OCI-LY1 (cell line): ENCODE measurements around the gene COP1.

Source experiments
- H2AFZ ChIP-seq: fragments of 200-600 bp; sonication (generic), shearing (Covaris generic); 2 replicates; pipeline ENCODE4 v1.6.0; 2014; ENCODE audit warnings: antibody characterized with exemption, mild to moderate bottlenecking, low read length
- H3F3A ChIP-seq: fragments of 200-600 bp; sonication (generic), shearing (Covaris generic); 2 replicates; pipeline ENCODE4 v1.6.0; 2014; ENCODE audit warnings: mild to moderate bottlenecking, antibody characterized with exemption, low read length, moderate library complexity; ENCODE audit not compliant: insufficient read depth
- H3K27ac ChIP-seq: fragments of 200-600 bp; sonication (generic); 2 replicates; pipeline ENCODE4 v1.5.1; 2014; ENCODE audit warnings: low read length, mixed run types, mild to moderate bottlenecking, low read depth; ENCODE audit not compliant: poor library complexity, severe bottlenecking
- H3K27me3 ChIP-seq: fragments of 200-600 bp; sonication (generic); 2 replicates; pipeline ENCODE4 v1.6.0; 2014; ENCODE audit warnings: antibody characterized with exemption, mild to moderate bottlenecking, low read length, moderate library complexity; ENCODE audit not compliant: insufficient read depth
- H3K36me3 ChIP-seq: fragments of 200-600 bp; sonication (generic); 2 replicates; pipeline ENCODE4 v1.6.1; 2014; ENCODE audit warnings: mild to moderate bottlenecking, antibody characterized with exemption, low read length, moderate library complexity, mixed read lengths; ENCODE audit not compliant: insufficient read depth
- H3K4me1 ChIP-seq: fragments of 200-600 bp; sonication (generic); 2 replicates; pipeline ENCODE4 v1.5.1; 2014; ENCODE audit warnings: mild to moderate bottlenecking, low read length, moderate library complexity; ENCODE audit not compliant: insufficient read depth, severe bottlenecking
- H3K4me2 ChIP-seq: fragments of 200-600 bp; sonication (generic), shearing (Covaris generic); 2 replicates; pipeline ENCODE4 v1.6.1; 2014; ENCODE audit warnings: low read length
- H3K4me3 ChIP-seq: fragments of 200-600 bp; sonication (generic); 2 replicates; pipeline ENCODE4 v1.5.1; 2014; ENCODE audit warnings: low read length, low read depth, mild to moderate bottlenecking, mixed read lengths; ENCODE audit not compliant: poor library complexity, severe bottlenecking
- H3K79me2 ChIP-seq: fragments of 200-600 bp; shearing (Covaris generic); 2 replicates; pipeline ENCODE4 v1.6.1; 2016; ENCODE audit warnings: mixed run types, low read length, mixed read lengths; ENCODE audit not compliant: insufficient read depth
- H3K9ac ChIP-seq: fragments of 200-600 bp; sonication (generic), shearing (Covaris generic); 2 replicates; pipeline ENCODE4 v1.6.1; 2014; ENCODE audit warnings: mild to moderate bottlenecking, low read length, mixed read lengths
- H3K9me2 ChIP-seq: fragments of 200-600 bp; sonication (generic), shearing (Covaris generic); 2 replicates; pipeline ENCODE4 v1.6.1; 2014; ENCODE audit warnings: low read depth, mild to moderate bottlenecking, low read length, mixed read lengths
- H3K9me3 ChIP-seq: fragments of 200-600 bp; shearing (Covaris generic); 2 replicates; pipeline ENCODE4 v1.6.1; 2014; ENCODE audit warnings: low read length, mixed read lengths
- H4K20me1 ChIP-seq: fragments of 200-600 bp; sonication (generic), shearing (Covaris generic); 2 replicates; pipeline ENCODE4 v1.6.0; 2016; ENCODE audit warnings: mild to moderate bottlenecking, low read length; ENCODE audit not compliant: insufficient read depth
- CTCF ChIP-seq: fragments of 200-600 bp; sonication (generic), shearing (Covaris generic); IDR thresholded peaks from 2 replicates; pipeline ENCODE4 v1.5.1; 2017; ENCODE audit warnings: mild to moderate bottlenecking, antibody characterized with exemption, low read length, moderate library complexity, mixed read lengths
- EZH2 ChIP-seq: fragments of 200-600 bp; sonication (generic), shearing (Covaris generic); IDR thresholded peaks from 2 replicates; pipeline ENCODE4 v1.8.0; 2017; ENCODE audit warnings: borderline replicate concordance, mixed run types, mild to moderate bottlenecking, antibody characterized with exemption, low read length, moderate library complexity, mixed read lengths

COP1 gene

GRCh38 chr1:175902281-175902680 lies 304.8 kb downstream of the COP1 start:
- H4K20me1 ChIP-seq = no peaks in the 10 kb centered on the region
- no peak overlapping the region for H3K9ac ChIP-seq
- H3K27me3 ChIP-seq = no peaks in the 10 kb centered on the region
- no peaks in the 10 kb centered on the region for H3K9me2 ChIP-seq
- H3K9me3 ChIP-seq = no peaks in the 10 kb centered on the region
- no peak overlapping the region for H3K4me3 ChIP-seq
- H2AFZ ChIP-seq = no peak overlapping the region
- H3K79me2 ChIP-seq = no peaks in the 10 kb centered on the region
- H3F3A ChIP-seq = no peaks in the 10 kb centered on the region
- no peaks in the 10 kb centered on the region for H3K36me3 ChIP-seq
- no peaks in the 10 kb centered on the region for H3K4me1 ChIP-seq
- no peak for TF ChIP-seq CTCF
- no peak for TF ChIP-seq EZH2
- no peak overlapping the region for H3K4me2 ChIP-seq
- H3K27ac ChIP-seq = no peak overlapping the region

GRCh38 chr1:175901076-175901836 lies 305.8 kb downstream of the COP1 start:
- no peak overlapping the region for H3K4me3 ChIP-seq
- no peak overlapping the region for H3K27ac ChIP-seq
- H3K79me2 ChIP-seq = no peaks in the 10 kb centered on the region
- no peaks in the 10 kb centered on the region for H3K9me2 ChIP-seq
- TF ChIP-seq EZH2 (no peak), CTCF (no peak)
- H3K9ac ChIP-seq = no peak overlapping the region
- H3K4me2 ChIP-seq = no peak overlapping the region
- H3K4me1 ChIP-seq = no peaks in the 10 kb centered on the region
- no peak overlapping the region for H2AFZ ChIP-seq
- no peaks in the 10 kb centered on the region for H3F3A ChIP-seq
- H3K9me3 ChIP-seq = no peaks in the 10 kb centered on the region
- no peaks in the 10 kb centered on the region for H4K20me1 ChIP-seq
- H3K36me3 ChIP-seq = no peaks in the 10 kb centered on the region
- H3K27me3 ChIP-seq = no peaks in the 10 kb centered on the region

GRCh38 chr1:175900171-175900570 lies 306.9 kb downstream of the COP1 start:
- Histone ChIP-seq H3K4me3 (no peak overlapping the region), H3K27me3 (no peaks in the 10 kb centered on the region), H3K4me2 (no peak overlapping the region), H3K9ac (no peak overlapping the region), H3F3A (no peaks in the 10 kb centered on the region), H3K9me2 (no peaks in the 10 kb centered on the region), H3K4me1 (no peaks in the 10 kb centered on the region), H3K9me3 (no peaks in the 10 kb centered on the region), H2AFZ (no peak overlapping the region), H4K20me1 (no peaks in the 10 kb centered on the region), H3K79me2 (no peaks in the 10 kb centered on the region), H3K36me3 (no peaks in the 10 kb centered on the region), H3K27ac (no peak overlapping the region)
- TF ChIP-seq EZH2 = no peak
- no peak for TF ChIP-seq CTCF
